Measurements from ENCODE around the gene RBM26.
A peak's percentile ranks its signal among the peaks of the same experiment; 100 is the strongest.

The RBM26 gene, protein sequence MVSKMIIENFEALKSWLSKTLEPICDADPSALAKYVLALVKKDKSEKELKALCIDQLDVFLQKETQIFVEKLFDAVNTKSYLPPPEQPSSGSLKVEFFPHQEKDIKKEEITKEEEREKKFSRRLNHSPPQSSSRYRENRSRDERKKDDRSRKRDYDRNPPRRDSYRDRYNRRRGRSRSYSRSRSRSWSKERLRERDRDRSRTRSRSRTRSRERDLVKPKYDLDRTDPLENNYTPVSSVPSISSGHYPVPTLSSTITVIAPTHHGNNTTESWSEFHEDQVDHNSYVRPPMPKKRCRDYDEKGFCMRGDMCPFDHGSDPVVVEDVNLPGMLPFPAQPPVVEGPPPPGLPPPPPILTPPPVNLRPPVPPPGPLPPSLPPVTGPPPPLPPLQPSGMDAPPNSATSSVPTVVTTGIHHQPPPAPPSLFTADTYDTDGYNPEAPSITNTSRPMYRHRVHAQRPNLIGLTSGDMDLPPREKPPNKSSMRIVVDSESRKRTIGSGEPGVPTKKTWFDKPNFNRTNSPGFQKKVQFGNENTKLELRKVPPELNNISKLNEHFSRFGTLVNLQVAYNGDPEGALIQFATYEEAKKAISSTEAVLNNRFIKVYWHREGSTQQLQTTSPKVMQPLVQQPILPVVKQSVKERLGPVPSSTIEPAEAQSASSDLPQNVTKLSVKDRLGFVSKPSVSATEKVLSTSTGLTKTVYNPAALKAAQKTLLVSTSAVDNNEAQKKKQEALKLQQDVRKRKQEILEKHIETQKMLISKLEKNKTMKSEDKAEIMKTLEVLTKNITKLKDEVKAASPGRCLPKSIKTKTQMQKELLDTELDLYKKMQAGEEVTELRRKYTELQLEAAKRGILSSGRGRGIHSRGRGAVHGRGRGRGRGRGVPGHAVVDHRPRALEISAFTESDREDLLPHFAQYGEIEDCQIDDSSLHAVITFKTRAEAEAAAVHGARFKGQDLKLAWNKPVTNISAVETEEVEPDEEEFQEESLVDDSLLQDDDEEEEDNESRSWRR

DNA sequence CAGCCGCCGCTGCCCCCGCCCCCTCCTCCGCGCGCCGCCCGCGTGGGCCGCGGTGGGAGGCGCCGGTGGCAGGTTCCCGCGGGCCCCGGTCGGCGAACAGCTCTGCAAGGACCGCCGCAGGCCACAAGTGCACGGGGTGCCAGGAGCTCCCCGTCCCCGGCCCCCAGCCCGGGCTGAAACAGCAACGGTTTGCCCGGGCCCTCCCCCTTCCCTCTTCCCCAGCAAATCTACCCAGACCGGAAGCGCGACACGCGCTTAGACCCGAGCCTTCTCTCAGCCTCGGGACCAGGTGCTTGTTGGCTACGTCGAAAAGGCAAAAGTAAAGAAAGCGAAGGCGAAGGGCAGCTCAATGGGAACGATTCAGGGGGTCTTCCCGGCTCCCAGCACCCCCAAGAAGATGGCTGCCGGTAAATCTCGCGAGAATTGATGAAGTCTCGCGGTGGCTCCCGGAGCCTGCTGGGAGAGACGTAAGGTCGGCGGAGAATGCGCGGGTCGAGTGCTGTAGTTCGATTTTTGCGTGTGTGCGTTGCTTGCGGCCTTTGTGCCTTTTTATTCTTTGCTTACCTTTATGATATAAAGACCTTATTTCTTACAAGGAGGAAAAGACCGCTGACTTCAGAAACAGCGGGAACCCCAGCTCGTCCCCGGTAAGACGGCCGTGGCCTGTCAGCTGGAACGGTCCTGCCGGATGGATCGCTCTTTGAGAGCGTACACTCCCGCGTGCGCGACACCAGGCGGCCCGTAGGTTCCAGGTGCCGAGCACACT is at the start of gene RBM26:
RBM26 (minus strand) TSS at position 425 of the 766 bp plus-strand sequence. CDS start 481 bp downstream, outside the sequence.
- peak; percentile 90 for DNase-seq (ENCODE audit: low spot score)

DNA sequence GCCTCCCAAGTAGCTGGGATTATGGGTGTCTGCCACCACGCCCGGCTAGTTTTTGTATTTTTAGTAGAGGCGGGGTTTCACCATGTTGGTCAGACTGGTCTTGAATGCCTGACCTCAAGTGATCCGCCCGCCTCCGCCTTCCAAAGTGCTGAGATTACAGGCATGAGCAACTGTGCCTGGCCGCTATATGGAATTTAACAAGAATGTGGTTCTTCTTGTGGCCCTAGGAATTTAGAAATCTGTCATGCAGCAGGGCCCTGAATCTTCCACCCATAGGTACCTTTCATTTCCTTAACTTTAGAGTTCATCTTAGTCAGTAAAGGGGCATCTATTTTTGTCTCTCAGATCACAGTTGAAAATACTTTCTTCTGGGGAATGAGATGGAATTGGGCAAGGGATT is 49.3 kb upstream of the RBM26 start:
- no peak for DNase-seq (ENCODE audit: low spot score)

GRCh38 chr13:79452239-79452913 is 46.3 kb upstream of the RBM26 start:
- DNase-seq (ENCODE audit: low spot score) = no peak

GRCh38 chr13:79451500-79451962 is 45.5 kb upstream of the RBM26 start:
- DNase-seq (ENCODE audit: low spot score) = peak; percentile 68

- no peak for DNase-seq (ENCODE audit: low spot score)
Observed at GRCh38 chr13:79450110-79450509, 44.1 kb upstream of the RBM26 start.

GRCh38 chr13:79448413-79448812 is 42.4 kb upstream of the RBM26 start:
- peak; percentile 52 for DNase-seq (ENCODE audit: low spot score)

DNA sequence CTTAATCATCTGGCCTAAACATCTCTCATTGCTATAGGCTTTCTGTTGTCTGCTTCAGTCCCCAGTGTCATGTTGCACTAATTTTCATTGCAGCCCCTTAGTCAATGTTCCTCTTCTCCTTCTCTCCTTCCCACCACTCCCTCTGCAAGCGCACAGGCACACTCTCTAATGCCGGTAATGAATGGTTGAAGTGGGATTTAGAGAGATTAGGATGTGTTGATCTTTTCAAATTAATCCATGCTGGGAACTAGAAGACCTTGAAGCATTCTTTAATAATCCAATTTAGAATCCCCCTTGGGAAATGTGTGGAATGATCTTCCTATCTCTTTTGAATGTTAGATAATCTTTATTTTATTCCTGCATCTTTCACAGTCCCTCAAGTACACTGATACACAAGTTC is 41.7 kb upstream of the RBM26 start:
- DNase-seq (ENCODE audit: low spot score) = no peak

GRCh38 chr13:79447141-79447540 is 41.1 kb upstream of the RBM26 start:
- DNase-seq (ENCODE audit: low spot score) = no peak

GRCh38 chr13:79445968-79446645 is 40.1 kb upstream of the RBM26 start:
- no peak for DNase-seq (ENCODE audit: low spot score)

DNA sequence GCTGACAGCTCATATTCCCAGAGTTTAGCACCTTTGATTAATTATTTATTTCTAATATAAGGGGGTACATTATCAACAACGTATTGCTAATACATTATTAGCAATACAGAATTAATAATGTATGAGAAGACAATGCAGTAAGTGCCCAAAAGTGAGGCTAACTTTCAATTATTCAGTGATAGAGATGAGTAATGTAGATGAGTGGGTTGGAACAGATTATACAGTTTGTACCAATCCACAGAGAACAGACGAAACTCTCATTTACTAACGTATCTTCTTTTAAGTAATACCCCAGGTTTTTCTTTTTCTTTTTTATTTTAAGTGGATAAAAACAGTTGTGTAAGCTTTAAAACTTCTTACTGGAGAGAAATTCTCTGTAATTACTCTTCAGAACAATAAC is 36.7 kb upstream of the RBM26 start:
- DNase-seq (ENCODE audit: low spot score) = no peak

DNA sequence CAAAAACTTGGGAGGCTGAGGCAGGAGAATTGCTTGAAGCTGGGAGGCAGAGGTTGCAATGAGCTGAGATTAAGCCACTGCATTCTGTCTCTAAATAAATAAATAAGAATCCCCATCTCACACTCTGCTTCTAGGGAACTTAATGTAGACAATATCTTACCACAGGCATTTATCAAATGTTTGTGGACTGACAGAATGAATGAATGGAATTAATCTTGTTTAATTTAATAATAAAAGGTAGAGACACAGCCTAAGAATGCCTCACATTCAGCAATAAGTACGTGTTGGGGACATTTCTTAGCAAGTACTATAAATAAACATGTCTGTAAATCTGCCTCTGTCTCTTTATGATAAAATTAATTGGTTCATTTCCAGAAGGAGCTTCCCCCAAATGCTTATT is 36.2 kb upstream of the RBM26 start:
- DNase-seq (ENCODE audit: low spot score) = no peak

DNA sequence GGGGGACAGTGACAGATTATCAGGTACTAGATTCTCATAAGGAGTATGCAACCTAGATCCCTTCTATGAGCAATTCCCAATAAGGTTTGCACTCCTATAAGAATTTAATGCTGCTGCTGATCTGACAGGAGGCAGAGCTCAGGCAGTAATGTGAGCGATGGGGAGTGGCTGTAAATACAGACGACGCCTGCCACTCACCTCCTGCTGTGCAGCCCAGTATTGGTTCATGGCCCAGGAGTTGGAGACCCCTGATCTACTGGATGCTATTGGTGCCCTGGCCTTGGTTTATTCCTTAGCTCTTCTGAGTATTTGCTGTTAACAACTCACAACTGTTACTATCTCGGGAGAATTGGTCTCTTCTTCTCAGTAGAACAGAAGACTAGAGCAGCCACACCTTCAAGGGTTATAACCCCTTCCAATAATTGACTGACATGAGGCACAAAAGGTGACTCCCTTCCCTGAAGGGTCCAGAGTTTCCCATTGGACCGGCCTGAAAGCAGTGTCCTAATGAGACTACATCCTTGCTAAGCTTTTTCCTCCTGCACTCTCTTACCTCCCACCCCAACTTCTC is 35.0 kb upstream of the RBM26 start:
- no peak for DNase-seq (ENCODE audit: low spot score)

DNA sequence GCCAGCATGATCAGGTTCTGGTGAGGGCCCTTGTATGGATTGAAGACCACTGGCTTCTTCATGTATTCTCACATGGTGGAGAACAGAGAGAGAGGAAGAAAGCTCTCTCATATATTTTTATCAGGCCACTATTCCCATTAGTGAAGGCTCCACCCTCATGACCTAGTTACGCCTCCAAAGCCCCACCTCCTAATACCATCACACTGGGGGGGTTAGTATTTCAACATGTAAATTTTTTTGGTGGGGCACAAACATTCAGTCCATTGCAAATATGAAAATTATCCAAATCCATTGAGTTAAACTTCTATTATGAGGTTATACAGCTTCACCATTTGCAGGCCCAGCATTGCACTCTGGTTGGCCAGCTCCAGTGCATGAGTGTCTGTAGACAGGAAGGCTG is 33.2 kb upstream of the RBM26 start:
- DNase-seq (ENCODE audit: low spot score) = no peak

GRCh38 chr13:79435561-79435990 is 29.5 kb upstream of the RBM26 start:
- no peak for DNase-seq (ENCODE audit: low spot score)

GRCh38 chr13:79434556-79434955 is 28.5 kb upstream of the RBM26 start:
- DNase-seq (ENCODE audit: low spot score) = no peak

GRCh38 chr13:79432992-79433391 is 26.9 kb upstream of the RBM26 start:
- no peak for DNase-seq (ENCODE audit: low spot score)

DNA sequence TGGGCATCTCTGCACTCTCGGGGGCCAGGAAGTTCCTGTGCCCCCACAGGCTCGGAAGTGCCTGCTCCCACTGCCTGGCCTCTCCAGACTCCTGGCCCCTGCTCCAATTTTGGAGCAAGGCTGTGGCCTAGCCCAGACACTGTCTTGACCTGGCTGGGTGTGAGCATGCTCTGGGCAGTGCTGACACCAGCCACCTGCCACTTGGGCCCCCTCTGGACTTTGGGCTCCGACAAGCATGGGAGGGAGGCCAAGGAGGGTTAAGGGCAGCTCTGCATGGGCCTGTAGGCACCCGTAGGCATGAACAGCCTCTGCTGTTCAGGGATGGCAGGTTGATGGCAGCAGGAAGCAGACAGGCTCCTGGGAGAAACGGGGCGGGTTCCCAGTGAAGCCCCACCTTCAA is 26.0 kb upstream of the RBM26 start:
- no peak for DNase-seq (ENCODE audit: low spot score)

DNA sequence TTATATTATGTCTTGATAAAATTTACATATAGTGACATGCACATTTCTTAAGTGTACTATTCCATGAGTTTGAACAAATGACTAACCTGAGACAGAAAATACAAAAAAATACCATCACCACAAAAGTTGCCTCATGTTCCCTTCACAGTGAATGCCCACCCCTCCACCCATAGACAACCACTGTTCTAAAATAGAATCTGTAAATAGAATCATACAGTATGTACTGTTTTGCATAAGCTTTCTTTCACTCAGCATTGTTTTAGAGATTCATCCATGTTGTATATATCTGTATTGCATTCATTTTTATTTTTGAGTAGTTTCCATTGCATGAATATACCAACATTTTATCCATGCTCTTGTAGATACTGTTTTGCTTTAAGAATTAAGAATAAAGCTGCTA is 23.3 kb upstream of the RBM26 start:
- no peak for DNase-seq (ENCODE audit: low spot score)

GRCh38 chr13:79427883-79428282 is 21.8 kb upstream of the RBM26 start:
- DNase-seq (ENCODE audit: low spot score) = no peak

GRCh38 chr13:79427265-79427664 is 21.2 kb upstream of the RBM26 start:
- DNase-seq (ENCODE audit: low spot score) = no peak
